ENCODE results near the gene VN1R5.

DNA sequence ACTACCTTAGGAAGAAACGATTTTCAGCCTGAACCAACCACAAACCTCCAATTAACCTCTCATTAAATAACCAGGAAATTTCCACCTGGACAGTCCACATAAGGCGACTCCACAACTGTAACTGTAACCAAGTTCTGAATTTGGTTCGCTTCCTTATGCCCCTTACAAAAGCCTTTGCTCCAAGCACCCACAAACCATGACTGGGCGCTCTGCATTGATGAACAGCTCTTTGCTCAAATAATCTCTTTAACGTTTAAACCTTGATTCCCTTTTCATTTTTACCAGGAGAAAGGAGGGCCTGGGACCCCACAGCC is 45.9 kb upstream of the VN1R5 start:
- no peak for TF ChIP-seq EP300 (IDR thresholded peaks at IDR 0.05)
- no peak for TF ChIP-seq CTCF (IDR thresholded peaks at IDR 0.05)
- TF ChIP-seq POLR2A (IDR thresholded peaks at IDR 0.05) = no peak
